ENCODE results near the gene APLF. TPM values are rescaled to one million over a fixed set of nuclear protein-coding genes. Genes with fewer than 3 reads are reported as not detected.
A peak's percentile ranks its signal among the peaks of the same experiment; 100 is the strongest.

Gene APLF
- total and polyA plus RNA-seq, 2 experiments from 2014 or later = 3.1 to 5.9 TPM

- H3K9me3 ChIP-seq (ENCODE audit: low read depth) = no peaks in the 10 kb centered on the region
- no peak overlapping the region for H3K4me3 ChIP-seq
- H3K4me1 ChIP-seq (ENCODE audit: low read depth) = no peaks in the 10 kb centered on the region
- no peak overlapping the region for H3K27ac ChIP-seq
- no peaks in the 10 kb centered on the region for H3K36me3 ChIP-seq
- no peak for DNase-seq (ENCODE audit: low read depth in 1 of 2, low spot score in 1 of 2)
- TF ChIP-seq, protein P1, sequence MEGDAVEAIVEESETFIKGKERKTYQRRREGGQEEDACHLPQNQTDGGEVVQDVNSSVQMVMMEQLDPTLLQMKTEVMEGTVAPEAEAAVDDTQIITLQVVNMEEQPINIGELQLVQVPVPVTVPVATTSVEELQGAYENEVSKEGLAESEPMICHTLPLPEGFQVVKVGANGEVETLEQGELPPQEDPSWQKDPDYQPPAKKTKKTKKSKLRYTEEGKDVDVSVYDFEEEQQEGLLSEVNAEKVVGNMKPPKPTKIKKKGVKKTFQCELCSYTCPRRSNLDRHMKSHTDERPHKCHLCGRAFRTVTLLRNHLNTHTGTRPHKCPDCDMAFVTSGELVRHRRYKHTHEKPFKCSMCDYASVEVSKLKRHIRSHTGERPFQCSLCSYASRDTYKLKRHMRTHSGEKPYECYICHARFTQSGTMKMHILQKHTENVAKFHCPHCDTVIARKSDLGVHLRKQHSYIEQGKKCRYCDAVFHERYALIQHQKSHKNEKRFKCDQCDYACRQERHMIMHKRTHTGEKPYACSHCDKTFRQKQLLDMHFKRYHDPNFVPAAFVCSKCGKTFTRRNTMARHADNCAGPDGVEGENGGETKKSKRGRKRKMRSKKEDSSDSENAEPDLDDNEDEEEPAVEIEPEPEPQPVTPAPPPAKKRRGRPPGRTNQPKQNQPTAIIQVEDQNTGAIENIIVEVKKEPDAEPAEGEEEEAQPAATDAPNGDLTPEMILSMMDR (IDR thresholded peaks at IDR 0.05; ENCODE audit: low read depth, low read length) = no peak
- no peaks in the 10 kb centered on the region for H3K27me3 ChIP-seq
These were observed 43.3 kb upstream of the APLF start for GRCh38 chr2:68423966-68424650.

- Histone ChIP-seq H3K36me3 (no peaks in the 10 kb centered on the region), H3K27ac (no peak overlapping the region), H3K27me3 (no peaks in the 10 kb centered on the region), H3K4me3 (no peak overlapping the region), H3K9me3 (ENCODE audit: low read depth) (no peaks in the 10 kb centered on the region), H3K4me1 (ENCODE audit: low read depth) (peaks cover 12% of the 10 kb centered on the region)
- TF ChIP-seq, protein P1 (IDR thresholded peaks at IDR 0.05; ENCODE audit: low read depth, low read length) = no peak
- DNase-seq (ENCODE audit: low read depth in 1 of 2, low spot score in 1 of 2) = no peak
These were observed 41.9 kb upstream of the APLF start for GRCh38 chr2:68425503-68425902.

GRCh38 chr2:68426446-68426845 lies 40.9 kb upstream of the APLF start:
- Histone ChIP-seq H3K9me3 (ENCODE audit: low read depth) (no peaks in the 10 kb centered on the region), H3K36me3 (no peaks in the 10 kb centered on the region), H3K4me1 (ENCODE audit: low read depth) (peaks cover 15% of the 10 kb centered on the region), H3K27ac (no peak overlapping the region), H3K27me3 (no peaks in the 10 kb centered on the region), H3K4me3 (no peak overlapping the region)
- TF ChIP-seq, protein P1 (IDR thresholded peaks at IDR 0.05; ENCODE audit: low read depth, low read length) = no peak
- no peak for DNase-seq (ENCODE audit: low read depth in 1 of 2, low spot score in 1 of 2)

DNA sequence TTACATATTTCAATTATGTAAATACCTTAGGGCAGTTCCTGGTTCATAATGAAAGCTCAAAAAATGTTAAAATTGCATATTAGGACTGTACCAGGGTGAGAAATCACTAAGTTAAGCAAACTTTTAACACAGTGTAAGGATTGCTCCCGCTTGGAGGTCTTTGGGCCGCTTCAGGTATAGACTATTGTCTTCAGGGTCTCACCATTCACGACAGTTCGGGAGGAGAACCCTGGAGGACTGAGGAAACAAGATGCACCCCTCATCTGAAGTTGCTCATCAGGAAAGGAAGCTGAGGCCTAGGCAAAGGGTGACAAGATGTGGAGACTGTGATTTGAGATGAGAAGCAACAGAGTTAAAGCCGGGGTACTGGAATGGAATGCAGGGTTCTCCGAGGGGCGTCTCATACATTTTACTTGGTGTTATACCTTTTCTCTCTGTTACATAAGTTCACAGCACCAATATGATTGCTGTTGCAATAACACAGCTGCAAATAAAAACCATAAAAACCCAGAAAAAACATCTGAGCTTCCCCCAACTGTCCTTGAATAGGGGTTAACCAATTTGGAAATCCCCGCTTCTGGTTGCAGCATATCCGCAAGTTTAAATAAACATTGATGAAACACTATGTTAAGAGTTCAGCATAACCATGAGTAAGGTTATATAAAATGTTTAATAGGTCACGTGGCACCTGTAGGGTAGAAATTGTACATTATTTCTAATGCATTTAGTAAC lies 40.4 kb upstream of the APLF start:
- Histone ChIP-seq H3K27ac (no peak overlapping the region), H3K4me3 (no peak overlapping the region), H3K4me1 (ENCODE audit: low read depth) (peaks cover 15% of the 10 kb centered on the region), H3K9me3 (ENCODE audit: low read depth) (no peaks in the 10 kb centered on the region), H3K27me3 (no peaks in the 10 kb centered on the region), H3K36me3 (no peaks in the 10 kb centered on the region)
- no peak for DNase-seq (ENCODE audit: low read depth in 1 of 2, low spot score in 1 of 2)
- TF ChIP-seq, protein P1 (IDR thresholded peaks at IDR 0.05; ENCODE audit: low read depth, low read length) = no peak

- peak overlapping the region; percentile 7 for H3K27ac ChIP-seq
These were observed 39.3 kb upstream of the APLF start for GRCh38 chr2:68428126-68428525.

More at GRCh38 chr2:68428126-68428525, 39.3 kb upstream of the APLF start:
- Histone ChIP-seq H3K9me3 (ENCODE audit: low read depth) (no peaks in the 10 kb centered on the region), H3K4me3 (no peak overlapping the region), H3K36me3 (no peaks in the 10 kb centered on the region), H3K27me3 (no peaks in the 10 kb centered on the region), H3K4me1 (ENCODE audit: low read depth) (peaks cover 15% of the 10 kb centered on the region)
- TF ChIP-seq, protein P1 (IDR thresholded peaks at IDR 0.05; ENCODE audit: low read depth, low read length) = no peak
- DNase-seq (ENCODE audit: low read depth in 1 of 2, low spot score in 1 of 2) = no peak
